ENCODE data around the gene MAGED1.

DNA sequence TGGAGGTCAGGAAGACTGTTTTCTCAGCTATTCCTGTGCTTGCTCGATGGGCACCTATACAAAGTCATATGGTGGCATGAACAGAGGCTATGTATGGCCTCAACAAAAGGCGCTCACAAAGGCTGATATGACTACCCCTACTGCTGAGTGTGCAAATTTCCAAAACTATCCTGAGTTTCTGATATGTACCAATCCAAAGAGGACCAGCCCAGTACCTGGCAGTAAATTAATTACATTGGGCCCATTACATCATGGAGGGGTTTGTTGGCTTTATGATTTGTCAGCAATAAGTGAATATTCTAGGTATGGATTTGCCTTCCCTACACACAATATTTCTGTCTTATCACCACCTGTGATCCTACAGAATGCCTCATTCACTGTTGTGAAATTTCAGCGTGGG, 12.3 kb downstream of the MAGED1 start:
- TF ChIP-seq, protein P1, sequence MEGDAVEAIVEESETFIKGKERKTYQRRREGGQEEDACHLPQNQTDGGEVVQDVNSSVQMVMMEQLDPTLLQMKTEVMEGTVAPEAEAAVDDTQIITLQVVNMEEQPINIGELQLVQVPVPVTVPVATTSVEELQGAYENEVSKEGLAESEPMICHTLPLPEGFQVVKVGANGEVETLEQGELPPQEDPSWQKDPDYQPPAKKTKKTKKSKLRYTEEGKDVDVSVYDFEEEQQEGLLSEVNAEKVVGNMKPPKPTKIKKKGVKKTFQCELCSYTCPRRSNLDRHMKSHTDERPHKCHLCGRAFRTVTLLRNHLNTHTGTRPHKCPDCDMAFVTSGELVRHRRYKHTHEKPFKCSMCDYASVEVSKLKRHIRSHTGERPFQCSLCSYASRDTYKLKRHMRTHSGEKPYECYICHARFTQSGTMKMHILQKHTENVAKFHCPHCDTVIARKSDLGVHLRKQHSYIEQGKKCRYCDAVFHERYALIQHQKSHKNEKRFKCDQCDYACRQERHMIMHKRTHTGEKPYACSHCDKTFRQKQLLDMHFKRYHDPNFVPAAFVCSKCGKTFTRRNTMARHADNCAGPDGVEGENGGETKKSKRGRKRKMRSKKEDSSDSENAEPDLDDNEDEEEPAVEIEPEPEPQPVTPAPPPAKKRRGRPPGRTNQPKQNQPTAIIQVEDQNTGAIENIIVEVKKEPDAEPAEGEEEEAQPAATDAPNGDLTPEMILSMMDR (conservative IDR thresholded peaks at IDR 0.05), result no peak
- no peak for TF ChIP-seq ZFX (IDR thresholded peaks at IDR 0.05)
